PC-3 (cell line): ENCODE measurements around the gene ZNF646. TPM values are rescaled to one million over a fixed set of nuclear protein-coding genes. Genes with fewer than 3 reads are reported as not detected.
A peak's percentile ranks its signal among the peaks of the same experiment; 100 is the strongest.

Experiments used
- ATAC-seq: fragments of 200-7000 bp; cut with Tn5 transposase; 2 replicates; pipeline ENCODE4 v1.9.1; 2020; ENCODE audit warnings: mild to moderate bottlenecking, moderate library complexity
- BruUV-seq: library from RNA; stranded (reverse); fragments of 400-500 nt; replicated peaks from 2 replicates; lab custom pipeline; 2021; lab: Mats Ljungman, UMichigan
- CTCF ChIA-PET: fragments of 300-600 bp; sonication (Branson Sonifier 250); formaldehyde crosslinking; loops from one replicate; lab custom pipeline; 2022; ENCODE audit warnings: antibody characterized with exemption; lab: Charles Lee
- POLR2A ChIA-PET: fragments of 300-600 bp; sonication (Branson Sonifier 250); formaldehyde crosslinking; loops from one replicate; lab custom pipeline; 2022; ENCODE audit warnings: antibody characterized with exemption; ENCODE audit not compliant: unreplicated experiment; lab: Charles Lee
- DNase-seq: peaks from one replicate; pipeline ENCODE4 v3.0.0-alpha.2; 2015
- H2AFZ ChIP-seq: fragments of 300-600 bp; sonication (generic); 2 replicates; pipeline ENCODE4 v1.6.0; 2016; ENCODE audit warnings: antibody characterized with exemption, low read length
- H3F3A ChIP-seq: fragments of 300-600 bp; sonication (generic); one replicate; pipeline ENCODE4 v1.6.0; 2017; ENCODE audit warnings: antibody characterized with exemption, low read length, control low read depth, mild to moderate bottlenecking; ENCODE audit not compliant: unreplicated experiment
- H3K27ac ChIP-seq: fragments of 300-600 bp; sonication (generic); 2 replicates; pipeline ENCODE4 v1.5.1; 2016; ENCODE audit warnings: mild to moderate bottlenecking, low read length
- H3K27me3 ChIP-seq: fragments of 300-600 bp; sonication (generic); 2 replicates; pipeline ENCODE4 v1.6.1; 2016; ENCODE audit warnings: low read length, mixed read lengths
- H3K36me3 ChIP-seq: fragments of 300-600 bp; sonication (generic); 2 replicates; pipeline ENCODE4 v1.6.1; 2016; ENCODE audit warnings: low read depth, mixed run types, low read length, mixed read lengths
- H3K4me1 ChIP-seq: fragments of 300-600 bp; sonication (generic); 2 replicates; pipeline ENCODE4 v1.5.1; 2016; ENCODE audit warnings: low read length; ENCODE audit not compliant: insufficient read depth
- H3K4me2 ChIP-seq: fragments of 300-600 bp; sonication (generic); 2 replicates; pipeline ENCODE4 v1.6.0; 2016; ENCODE audit warnings: low read length
- H3K4me3 ChIP-seq: fragments of 300-600 bp; sonication (generic); 2 replicates; pipeline ENCODE4 v1.5.1; 2016; ENCODE audit warnings: mild to moderate bottlenecking, low read length, mixed read lengths
- H3K79me2 ChIP-seq: fragments of 300-600 bp; sonication (generic); 2 replicates; pipeline ENCODE4 v1.6.1; 2017; ENCODE audit warnings: low read length, mixed read lengths
- H3K9ac ChIP-seq: fragments of 300-600 bp; sonication (generic); 2 replicates; pipeline ENCODE4 v1.6.0; 2016; ENCODE audit warnings: mild to moderate bottlenecking, low read length
- H3K9me2 ChIP-seq: fragments of 300-600 bp; sonication (generic); replicated peaks from 2 replicates; pipeline ENCODE4 v1.6.1; 2016; ENCODE audit warnings: mixed run types, low read length, mixed read lengths
- H3K9me3 ChIP-seq: fragments of 300-600 bp; sonication (generic); 2 replicates; pipeline ENCODE4 v1.6.1; 2016; ENCODE audit warnings: low read length, mixed read lengths
- H4K20me1 ChIP-seq: fragments of 300-600 bp; sonication (generic); 2 replicates; pipeline ENCODE4 v1.6.1; 2016; ENCODE audit warnings: low read length, mixed read lengths
- EZH2 ChIP-seq: fragments of 300-600 bp; sonication (generic); IDR thresholded peaks from one replicate; pipeline ENCODE4 v1.6.1; 2017; ENCODE audit warnings: antibody characterized with exemption, mild to moderate bottlenecking, low read length; ENCODE audit not compliant: unreplicated experiment
- EZH2phosphoT487 ChIP-seq: fragments of 300-600 bp; sonication (generic); IDR thresholded peaks from 2 replicates; pipeline ENCODE4 v1.6.1; 2018; ENCODE audit warnings: mild to moderate bottlenecking, antibody characterized with exemption, low read length, borderline replicate concordance
- intact Hi-C: fragments of 100-400 bp; cut with micrococcal nuclease; formaldehyde crosslinking; loops from 2 replicates; pipeline ENCODE4 v1.9.0; 2023
- total RNA-seq: library from RNA; depleted of rRNA; stranded (reverse); fragments of >200 nt; gene quantifications from 2 replicates; pipeline ENCODE4 v1.2.3, GENCODE V29; 2014
- TF ChIP-seq, protein P1 (sequence below): fragments of 300-600 bp; sonication (generic); conservative IDR thresholded peaks from 2 replicates; pipeline ENCODE4 v1.5.1; 2017; ENCODE audit warnings: antibody characterized with exemption, low read depth, mild to moderate bottlenecking, low read length

The ZNF646 gene
- total RNA-seq, 1 experiment from 2014 or later = 8.5 TPM

DNA sequence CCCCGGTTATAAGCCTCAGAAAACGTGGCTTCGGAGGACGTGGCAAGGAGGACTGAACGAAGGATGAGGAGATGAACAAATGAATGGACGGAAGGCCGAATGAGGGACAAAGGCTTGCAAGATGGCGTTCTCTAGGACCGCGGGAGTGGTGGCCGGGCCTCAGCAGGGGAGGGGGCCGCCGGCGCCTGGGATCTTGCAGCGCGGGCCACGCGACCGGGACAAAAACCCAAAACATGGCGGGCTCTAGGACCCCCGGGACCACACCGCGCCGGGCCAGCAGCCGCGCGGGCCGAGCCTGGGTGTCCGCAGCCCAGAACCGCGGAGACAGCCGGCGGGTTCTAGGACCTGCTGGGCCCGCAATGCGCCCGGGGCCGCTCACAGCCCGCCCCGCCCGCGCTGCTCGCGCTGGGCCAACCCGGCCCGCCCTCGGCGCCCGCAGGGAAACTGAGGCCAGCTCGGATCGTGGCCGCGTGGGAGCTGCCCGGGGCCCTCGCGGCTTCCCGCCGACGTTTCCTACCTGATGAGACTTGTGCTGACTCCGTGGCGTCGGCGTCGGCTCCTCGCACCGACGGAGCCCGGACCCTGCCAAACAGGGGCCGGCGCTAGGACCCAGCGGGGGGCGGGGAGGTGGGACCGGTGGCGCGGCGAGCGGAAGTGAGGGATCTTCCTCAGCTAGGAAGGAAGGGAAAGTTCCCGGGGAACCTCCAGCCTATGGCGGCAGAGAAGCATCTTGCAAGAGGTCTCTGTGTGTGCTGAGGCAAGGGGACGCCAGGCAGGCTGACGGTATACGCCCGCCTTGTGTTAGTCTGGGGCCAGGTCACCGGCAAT is 866 bp upstream of the ZNF646 start:
- no peak for TF ChIP-seq EZH2
- TF ChIP-seq EZH2phosphoT487 = no peak
- TF ChIP-seq, protein P1, sequence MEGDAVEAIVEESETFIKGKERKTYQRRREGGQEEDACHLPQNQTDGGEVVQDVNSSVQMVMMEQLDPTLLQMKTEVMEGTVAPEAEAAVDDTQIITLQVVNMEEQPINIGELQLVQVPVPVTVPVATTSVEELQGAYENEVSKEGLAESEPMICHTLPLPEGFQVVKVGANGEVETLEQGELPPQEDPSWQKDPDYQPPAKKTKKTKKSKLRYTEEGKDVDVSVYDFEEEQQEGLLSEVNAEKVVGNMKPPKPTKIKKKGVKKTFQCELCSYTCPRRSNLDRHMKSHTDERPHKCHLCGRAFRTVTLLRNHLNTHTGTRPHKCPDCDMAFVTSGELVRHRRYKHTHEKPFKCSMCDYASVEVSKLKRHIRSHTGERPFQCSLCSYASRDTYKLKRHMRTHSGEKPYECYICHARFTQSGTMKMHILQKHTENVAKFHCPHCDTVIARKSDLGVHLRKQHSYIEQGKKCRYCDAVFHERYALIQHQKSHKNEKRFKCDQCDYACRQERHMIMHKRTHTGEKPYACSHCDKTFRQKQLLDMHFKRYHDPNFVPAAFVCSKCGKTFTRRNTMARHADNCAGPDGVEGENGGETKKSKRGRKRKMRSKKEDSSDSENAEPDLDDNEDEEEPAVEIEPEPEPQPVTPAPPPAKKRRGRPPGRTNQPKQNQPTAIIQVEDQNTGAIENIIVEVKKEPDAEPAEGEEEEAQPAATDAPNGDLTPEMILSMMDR = no peak
- Histone ChIP-seq H3K79me2 (peaks cover 74% of the 10 kb centered on the region), H3K27me3 (no peaks in the 10 kb centered on the region), H3K4me2 (peak overlapping the region; percentile 99), H3K36me3 (peaks cover 10% of the 10 kb centered on the region), H3K9me3 (no peaks in the 10 kb centered on the region), H3F3A (no peaks in the 10 kb centered on the region), H3K27ac (peak overlapping the region; percentile 76), H3K9me2 (no peaks in the 10 kb centered on the region), H3K4me3 (peak overlapping the region; percentile 81), H3K4me1 (peaks cover 15% of the 10 kb centered on the region; the same call in 1 of the 2 replicates), H2AFZ (peak overlapping the region; percentile 97), H3K9ac (peak overlapping the region; percentile 96), H4K20me1 (no peaks in the 10 kb centered on the region)
- ATAC-seq (peak; percentile 66), DNase-seq (peak; percentile 76)
- ChIA-PET POLR2A (interaction anchor here (0.7 kb wide), 1 partner anchor 313 kb away, joined by 4 read pairs; no protein-coding TSS in a partner anchor), CTCF (interaction anchor here (0.5 to 1.6 kb wide), 2 partner anchors 88 to 107 kb away, joined by 4 to 5 read pairs; partner anchors contain the start of gene HSD3B7)
- intact Hi-C loops = loop anchor here (2.0 to 5.0 kb wide), 3 partner anchors 41 to 384 kb away; partner anchors contain the start of genes ARMC5 and STX4
- BruUV-seq = no TSS peak

DNA sequence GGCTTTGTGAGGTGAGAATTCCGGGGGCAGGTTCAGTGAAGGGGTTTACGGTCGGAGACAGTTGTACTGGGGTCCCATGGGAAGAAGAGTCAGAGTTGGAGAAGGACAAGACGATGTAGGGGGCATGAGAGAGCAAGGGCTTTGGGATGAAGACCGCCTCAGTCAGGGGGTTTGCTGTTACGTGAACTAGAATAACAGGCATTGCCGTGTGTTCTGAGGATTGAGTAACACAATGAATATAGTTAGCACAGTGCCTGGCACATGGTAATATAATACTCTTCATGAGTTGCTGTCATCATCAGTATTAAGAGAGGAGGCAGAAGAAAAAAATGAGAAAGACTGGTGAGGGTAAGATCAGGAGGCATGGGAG is 577 bp downstream of the ZNF646 start:
- CTCF ChIA-PET = interaction anchor here (1.6 kb wide), 1 partner anchor 90 kb away, joined by 5 read pairs; the partner anchor contains the start of gene HSD3B7
- no peaks in the 10 kb centered on the region for H3F3A ChIP-seq
- intact Hi-C loops = loop anchor here (1.0 to 5.0 kb wide), 4 partner anchors 20 to 383 kb away; partner anchors contain the start of genes ARMC5, HSD3B7 and VKORC1
- peak overlapping the region; percentile 96 for H3K9ac ChIP-seq
- H4K20me1 ChIP-seq = no peaks in the 10 kb centered on the region
- peak overlapping the region; percentile 80 for H2AFZ ChIP-seq
- ATAC-seq (no peak), DNase-seq (no peak)
- H3K4me1 ChIP-seq = peaks cover 15% of the 10 kb centered on the region; the same call in 1 of the 2 replicates
- no peaks in the 10 kb centered on the region for H3K9me3 ChIP-seq
- H3K36me3 ChIP-seq = peaks cover 10% of the 10 kb centered on the region
- H3K4me2 ChIP-seq = peak overlapping the region; percentile 99
- H3K4me3 ChIP-seq = peak overlapping the region; percentile 81
- H3K27me3 ChIP-seq = no peaks in the 10 kb centered on the region
- no peaks in the 10 kb centered on the region for H3K9me2 ChIP-seq
- POLR2A ChIA-PET = no interaction called here
- H3K27ac ChIP-seq = peak overlapping the region; percentile 72
- peaks cover 61% of the 10 kb centered on the region for H3K79me2 ChIP-seq
- BruUV-seq = no TSS peak
- TF ChIP-seq, protein P1 = no peak
- TF ChIP-seq EZH2 (no peak), EZH2phosphoT487 (no peak)
